ENCODE measurements around the gene CRYZL1. TPM values are rescaled to one million over a fixed set of nuclear protein-coding genes. Genes with fewer than 3 reads are reported as not detected.

Gene CRYZL1
- polyA plus RNA-seq, 1 experiment: 58.4 TPM

DNA sequence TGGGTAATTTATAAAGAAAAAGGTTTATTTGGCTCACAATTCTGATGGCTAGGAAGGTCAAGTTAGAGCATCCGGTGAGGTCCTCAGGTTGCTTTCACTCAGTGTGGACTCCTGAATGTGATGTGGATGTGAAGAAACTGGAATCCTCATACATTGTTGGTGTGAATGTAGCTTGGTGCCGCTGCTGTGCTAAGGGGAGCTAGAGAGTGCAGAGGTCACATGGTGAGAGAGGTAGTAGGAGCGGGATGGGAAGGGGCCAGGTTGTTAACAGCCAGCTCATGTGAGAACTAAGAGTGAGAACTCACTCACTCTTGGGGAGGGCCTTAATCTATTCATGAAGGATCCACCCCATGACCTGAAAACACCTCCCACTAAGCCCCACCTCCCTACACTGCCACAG is 22.6 kb upstream of the CRYZL1 start:
- ChIA-PET POLR2A (no interaction called here), CTCF (interaction anchor here (0.6 kb wide), 1 partner anchor 79 kb away, joined by 3 read pairs; no protein-coding TSS in a partner anchor)
- Histone ChIP-seq H3K9me3 (ENCODE audit: control insufficient read depth, insufficient read depth, low read length) (no peaks in the 10 kb centered on the region; the same call in 1 of the 2 replicates), H3K4me3 (ENCODE audit: low read depth, low read length) (no peak overlapping the region), H3K27me3 (ENCODE audit: control insufficient read depth, insufficient read depth, low read length) (no peaks in the 10 kb centered on the region), H3K27ac (ENCODE audit: low read depth, low read length) (no peak overlapping the region)
- TF ChIP-seq, protein P1, sequence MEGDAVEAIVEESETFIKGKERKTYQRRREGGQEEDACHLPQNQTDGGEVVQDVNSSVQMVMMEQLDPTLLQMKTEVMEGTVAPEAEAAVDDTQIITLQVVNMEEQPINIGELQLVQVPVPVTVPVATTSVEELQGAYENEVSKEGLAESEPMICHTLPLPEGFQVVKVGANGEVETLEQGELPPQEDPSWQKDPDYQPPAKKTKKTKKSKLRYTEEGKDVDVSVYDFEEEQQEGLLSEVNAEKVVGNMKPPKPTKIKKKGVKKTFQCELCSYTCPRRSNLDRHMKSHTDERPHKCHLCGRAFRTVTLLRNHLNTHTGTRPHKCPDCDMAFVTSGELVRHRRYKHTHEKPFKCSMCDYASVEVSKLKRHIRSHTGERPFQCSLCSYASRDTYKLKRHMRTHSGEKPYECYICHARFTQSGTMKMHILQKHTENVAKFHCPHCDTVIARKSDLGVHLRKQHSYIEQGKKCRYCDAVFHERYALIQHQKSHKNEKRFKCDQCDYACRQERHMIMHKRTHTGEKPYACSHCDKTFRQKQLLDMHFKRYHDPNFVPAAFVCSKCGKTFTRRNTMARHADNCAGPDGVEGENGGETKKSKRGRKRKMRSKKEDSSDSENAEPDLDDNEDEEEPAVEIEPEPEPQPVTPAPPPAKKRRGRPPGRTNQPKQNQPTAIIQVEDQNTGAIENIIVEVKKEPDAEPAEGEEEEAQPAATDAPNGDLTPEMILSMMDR (IDR thresholded peaks at IDR 0.05; ENCODE audit: low read depth, low read length): no peak
- no peak for DNase-seq (ENCODE audit: low read depth, low spot score)

DNA sequence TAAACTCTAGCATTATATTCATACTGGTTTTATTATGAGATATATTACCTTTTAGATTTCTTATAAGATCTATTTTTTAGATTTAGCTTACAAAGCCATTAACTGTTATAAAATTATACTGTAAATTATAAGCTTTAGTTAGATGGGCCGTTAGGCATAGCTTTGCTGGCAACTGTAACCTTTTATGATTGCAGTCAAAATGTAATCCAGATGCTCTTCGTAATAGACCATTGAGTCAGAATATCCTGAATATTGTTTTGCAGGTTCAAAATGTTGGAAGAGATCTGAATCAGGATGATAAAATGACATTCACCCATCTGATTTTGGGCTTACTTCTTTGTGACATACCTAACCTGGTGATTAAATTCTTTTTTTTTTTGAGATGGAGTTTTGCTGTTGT is 21.7 kb upstream of the CRYZL1 start:
- DNase-seq (ENCODE audit: low read depth, low spot score): no peak
- POLR2A ChIA-PET: no interaction called here

DNA sequence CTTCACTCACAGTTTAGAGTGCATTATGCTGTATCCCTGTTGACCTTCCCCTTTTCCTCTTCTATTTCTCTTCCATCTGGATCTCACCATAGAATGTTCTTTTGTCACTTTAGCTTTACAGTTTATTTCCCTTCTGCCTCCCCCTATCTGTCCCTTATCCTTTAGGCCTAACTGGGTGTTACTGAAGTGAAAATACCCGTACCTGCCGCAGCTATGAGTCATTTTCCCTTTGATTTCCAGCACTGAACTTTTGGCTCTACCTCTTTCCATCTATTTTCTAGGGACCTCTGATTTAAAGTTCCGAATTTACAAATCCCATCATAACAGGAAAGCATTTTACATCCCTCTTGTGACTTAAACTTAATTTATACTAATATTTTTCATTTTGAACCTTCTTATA is 20.5 kb upstream of the CRYZL1 start:
- TF ChIP-seq, protein P1 (IDR thresholded peaks at IDR 0.05; ENCODE audit: low read depth, low read length): no peak
- ChIA-PET POLR2A (no interaction called here), CTCF (no interaction called here)
- Histone ChIP-seq H3K4me3 (ENCODE audit: low read depth, low read length) (no peak overlapping the region), H3K9me3 (ENCODE audit: control insufficient read depth, insufficient read depth, low read length) (no peaks in the 10 kb centered on the region; the same call in 1 of the 2 replicates), H3K27ac (ENCODE audit: low read depth, low read length) (no peak overlapping the region), H3K27me3 (ENCODE audit: control insufficient read depth, insufficient read depth, low read length) (no peaks in the 10 kb centered on the region)
- no peak for DNase-seq (ENCODE audit: low read depth, low spot score)

More for the DNA sequence above, 21.7 kb upstream of the CRYZL1 start:
- TF ChIP-seq, protein P1 (IDR thresholded peaks at IDR 0.05; ENCODE audit: low read depth, low read length): no peak
- Histone ChIP-seq H3K27me3 (ENCODE audit: control insufficient read depth, insufficient read depth, low read length) (no peaks in the 10 kb centered on the region), H3K9me3 (ENCODE audit: control insufficient read depth, insufficient read depth, low read length) (no peaks in the 10 kb centered on the region; the same call in 1 of the 2 replicates), H3K27ac (ENCODE audit: low read depth, low read length) (no peak overlapping the region), H3K4me3 (ENCODE audit: low read depth, low read length) (no peak overlapping the region)
- CTCF ChIA-PET: no interaction called here

DNA sequence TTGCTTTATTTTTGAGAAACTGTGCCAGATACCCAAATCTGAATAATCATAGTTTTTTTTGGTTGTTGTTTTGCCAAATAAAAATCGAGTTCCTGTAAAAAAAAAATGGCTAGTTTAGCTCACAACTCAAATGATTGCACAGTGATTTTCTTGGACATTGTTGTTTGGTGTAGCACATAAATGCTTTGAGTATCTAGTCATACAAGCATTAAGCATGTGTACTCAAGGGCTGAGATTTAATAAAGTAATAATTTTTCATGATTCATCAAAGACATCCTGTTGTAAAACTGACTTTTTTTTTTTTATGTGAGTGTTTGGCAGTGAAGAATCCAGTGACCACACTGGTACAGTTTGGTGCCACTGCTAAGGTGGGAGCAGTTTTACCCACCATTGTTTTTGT is 19.6 kb upstream of the CRYZL1 start:
- TF ChIP-seq, protein P1 (IDR thresholded peaks at IDR 0.05; ENCODE audit: low read depth, low read length): no peak
- no peak for DNase-seq (ENCODE audit: low read depth, low spot score)
- ChIA-PET POLR2A (no interaction called here), CTCF (interaction anchor here (0.7 kb wide), 1 partner anchor 311 kb away, joined by 3 read pairs; no protein-coding TSS in a partner anchor)
- Histone ChIP-seq H3K27ac (ENCODE audit: low read depth, low read length) (no peak overlapping the region), H3K27me3 (ENCODE audit: control insufficient read depth, insufficient read depth, low read length) (no peaks in the 10 kb centered on the region), H3K9me3 (ENCODE audit: control insufficient read depth, insufficient read depth, low read length) (no peaks in the 10 kb centered on the region; the same call in 1 of the 2 replicates), H3K4me3 (ENCODE audit: low read depth, low read length) (no peak overlapping the region)

DNA sequence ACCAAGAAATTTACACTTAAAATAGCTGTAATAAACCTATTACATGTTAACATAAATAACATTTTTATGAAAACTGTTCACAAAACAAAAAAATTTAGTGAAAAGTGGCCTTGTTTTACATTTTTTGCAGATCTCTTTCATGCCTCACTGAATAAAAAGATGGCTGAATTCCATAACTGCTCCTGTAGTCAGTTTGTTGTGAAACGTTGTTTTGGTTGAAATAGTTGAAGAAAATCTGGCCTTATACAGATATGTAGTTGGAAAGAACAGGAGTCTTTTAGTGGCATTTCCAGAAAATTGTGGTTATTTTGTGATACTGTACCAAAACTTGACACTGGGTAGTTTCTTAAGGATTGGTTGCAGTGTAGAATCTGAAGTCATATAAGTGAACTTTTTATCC is 18.9 kb upstream of the CRYZL1 start:
- CTCF ChIA-PET: no interaction called here
- TF ChIP-seq, protein P1 (IDR thresholded peaks at IDR 0.05; ENCODE audit: low read depth, low read length): no peak
- POLR2A ChIA-PET: no interaction called here
- Histone ChIP-seq H3K4me3 (ENCODE audit: low read depth, low read length) (no peak overlapping the region), H3K27ac (ENCODE audit: low read depth, low read length) (no peak overlapping the region), H3K9me3 (ENCODE audit: control insufficient read depth, insufficient read depth, low read length) (no peaks in the 10 kb centered on the region; the same call in 1 of the 2 replicates), H3K27me3 (ENCODE audit: control insufficient read depth, insufficient read depth, low read length) (no peaks in the 10 kb centered on the region)
- DNase-seq (ENCODE audit: low read depth, low spot score): no peak

Measured in AG04450 (cell line).